Prostate gland (tissue), 2 donors: ENCODE data around the gene SYTL2.

Experiments
- CTCF ChIP-seq, 4 experiments: fragments of 200-600 bp in 2 of 4; fragments of 450-650 bp in 2 of 4; sonication (generic) in 2 of 4; IDR thresholded peaks; 1 replicate in 3 of 4; 2 replicates in 1 of 4; pipeline ENCODE4 v1.5.1; 2016 to 2019; ENCODE audit warnings: antibody characterized with exemption in 4 of 4, mild to moderate bottlenecking in 2 of 4, moderate library complexity in 2 of 4
- POLR2A ChIP-seq: fragments of 450-650 bp; IDR thresholded peaks from one replicate; pipeline ENCODE4 v1.6.1; 2016; ENCODE audit warnings: antibody characterized with exemption, mild to moderate bottlenecking
- POLR2AphosphoS5 ChIP-seq: sonication (generic); formaldehyde crosslinking; IDR thresholded peaks from one replicate; pipeline ENCODE4 v1.6.1; 2017; ENCODE audit warnings: antibody characterized with exemption

DNA sequence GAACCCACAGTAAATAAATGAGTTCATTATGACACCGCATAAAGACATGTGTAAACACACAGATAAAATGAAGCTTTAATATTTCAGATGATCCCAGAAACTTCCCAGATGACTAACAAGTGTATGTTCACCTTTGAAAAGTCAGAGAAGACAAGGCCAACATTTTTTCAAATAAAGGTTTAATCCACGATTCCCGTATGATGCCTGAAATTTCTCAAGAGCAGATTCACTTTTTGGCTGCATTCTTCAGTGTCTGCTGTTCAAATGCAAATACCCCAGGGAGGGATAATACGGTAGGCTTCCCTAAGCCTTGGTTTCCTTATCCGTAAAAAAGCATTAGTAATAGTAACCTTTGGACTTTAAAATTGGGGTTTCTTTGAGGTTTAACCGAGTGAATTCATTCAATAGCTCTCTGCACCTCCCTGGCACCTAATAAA is 62.5 kb downstream of the SYTL2 start:
- no peak for TF ChIP-seq CTCF (IDR thresholded peaks at IDR 0.05)
- TF ChIP-seq POLR2AphosphoS5: no peak
- TF ChIP-seq POLR2A: no peak
